Testis (tissue), 2 donors: ENCODE data around the gene COL11A1.

Source experiments
- POLR2A ChIP-seq: fragments of 450-650 bp; IDR thresholded peaks from one replicate; pipeline ENCODE4 v1.6.1; 2017; ENCODE audit warnings: antibody characterized with exemption, mild to moderate bottlenecking, moderate library complexity
- TF ChIP-seq, protein P1 (sequence below), 3 experiments: fragments of 450-650 bp in 2 of 3; fragments of 200-600 bp in 1 of 3; sonication (generic) in 1 of 3; IDR thresholded peaks; one replicate each; pipeline ENCODE4 v1.5.1; 2016 to 2019; ENCODE audit warnings: antibody characterized with exemption in 3 of 3, mild to moderate bottlenecking in 2 of 3, moderate library complexity in 1 of 3

- TF ChIP-seq, protein P1, sequence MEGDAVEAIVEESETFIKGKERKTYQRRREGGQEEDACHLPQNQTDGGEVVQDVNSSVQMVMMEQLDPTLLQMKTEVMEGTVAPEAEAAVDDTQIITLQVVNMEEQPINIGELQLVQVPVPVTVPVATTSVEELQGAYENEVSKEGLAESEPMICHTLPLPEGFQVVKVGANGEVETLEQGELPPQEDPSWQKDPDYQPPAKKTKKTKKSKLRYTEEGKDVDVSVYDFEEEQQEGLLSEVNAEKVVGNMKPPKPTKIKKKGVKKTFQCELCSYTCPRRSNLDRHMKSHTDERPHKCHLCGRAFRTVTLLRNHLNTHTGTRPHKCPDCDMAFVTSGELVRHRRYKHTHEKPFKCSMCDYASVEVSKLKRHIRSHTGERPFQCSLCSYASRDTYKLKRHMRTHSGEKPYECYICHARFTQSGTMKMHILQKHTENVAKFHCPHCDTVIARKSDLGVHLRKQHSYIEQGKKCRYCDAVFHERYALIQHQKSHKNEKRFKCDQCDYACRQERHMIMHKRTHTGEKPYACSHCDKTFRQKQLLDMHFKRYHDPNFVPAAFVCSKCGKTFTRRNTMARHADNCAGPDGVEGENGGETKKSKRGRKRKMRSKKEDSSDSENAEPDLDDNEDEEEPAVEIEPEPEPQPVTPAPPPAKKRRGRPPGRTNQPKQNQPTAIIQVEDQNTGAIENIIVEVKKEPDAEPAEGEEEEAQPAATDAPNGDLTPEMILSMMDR (IDR thresholded peaks at IDR 0.05), result no peak
- TF ChIP-seq POLR2A, result no peak
Measured at GRCh38 chr1:103125219-103125618, 16.9 kb upstream of the COL11A1 start.
